ENCODE data around the gene CACNA1B.

CACNA1B gene

GRCh38 chr9:137905740-137906139, 28.2 kb downstream of the CACNA1B start:
- FAIRE-seq (no peak), DNase-seq (ENCODE audit: insufficient read length, low spot score) (no peak)
- TF ChIP-seq SPI1 (IDR thresholded peaks at IDR 0.05; ENCODE audit: low read depth, low read length) (no peak), POU2F2 (IDR thresholded peaks at IDR 0.05; ENCODE audit: low read depth, low read length) (no peak), POLR2AphosphoS5 (IDR thresholded peaks at IDR 0.05; ENCODE audit: low read depth, low read length) (no peak), POLR2A (IDR thresholded peaks at IDR 0.05; ENCODE audit: low read depth, low read length) (no peak), TAF1 (IDR thresholded peaks at IDR 0.05; ENCODE audit: low read depth, low read length) (no peak), PAX5 (IDR thresholded peaks at IDR 0.05; ENCODE audit: insufficient read depth, low read length, severe bottlenecking) (no peak)

- FAIRE-seq (no peak), DNase-seq (ENCODE audit: insufficient read length, low spot score) (no peak)
- TF ChIP-seq PAX5 (IDR thresholded peaks at IDR 0.05; ENCODE audit: insufficient read depth, low read length, severe bottlenecking) (no peak), POU2F2 (IDR thresholded peaks at IDR 0.05; ENCODE audit: low read depth, low read length) (no peak), TAF1 (IDR thresholded peaks at IDR 0.05; ENCODE audit: low read depth, low read length) (no peak), POLR2AphosphoS5 (IDR thresholded peaks at IDR 0.05; ENCODE audit: low read depth, low read length) (no peak), POLR2A (IDR thresholded peaks at IDR 0.05; ENCODE audit: low read depth, low read length) (no peak), SPI1 (IDR thresholded peaks at IDR 0.05; ENCODE audit: low read depth, low read length) (no peak)
Observed at GRCh38 chr9:137907776-137908175, 30.2 kb downstream of the CACNA1B start.

GRCh38 chr9:137912671-137913070, 35.1 kb downstream of the CACNA1B start:
- FAIRE-seq = no peak
- no peak for DNase-seq (ENCODE audit: insufficient read length, low spot score)
- no peak for TF ChIP-seq POLR2AphosphoS5 (IDR thresholded peaks at IDR 0.05; ENCODE audit: low read depth, low read length)
- TF ChIP-seq PAX5 (IDR thresholded peaks at IDR 0.05; ENCODE audit: insufficient read depth, low read length, severe bottlenecking) = no peak
- TF ChIP-seq SPI1 (IDR thresholded peaks at IDR 0.05; ENCODE audit: low read depth, low read length) = no peak
- TF ChIP-seq TAF1 (IDR thresholded peaks at IDR 0.05; ENCODE audit: low read depth, low read length) = no peak

- FAIRE-seq (no peak), DNase-seq (ENCODE audit: insufficient read length, low spot score) (no peak)
- no peak for TF ChIP-seq PAX5 (IDR thresholded peaks at IDR 0.05; ENCODE audit: insufficient read depth, low read length, severe bottlenecking)
- no peak for TF ChIP-seq TAF1 (IDR thresholded peaks at IDR 0.05; ENCODE audit: low read depth, low read length)
- TF ChIP-seq SPI1 (IDR thresholded peaks at IDR 0.05; ENCODE audit: low read depth, low read length) = no peak
- TF ChIP-seq POU2F2 (IDR thresholded peaks at IDR 0.05; ENCODE audit: low read depth, low read length) = no peak
- no peak for TF ChIP-seq POLR2A (IDR thresholded peaks at IDR 0.05; ENCODE audit: low read depth, low read length)
- no peak for TF ChIP-seq POLR2AphosphoS5 (IDR thresholded peaks at IDR 0.05; ENCODE audit: low read depth, low read length)
Observed at GRCh38 chr9:137913132-137913531, 35.5 kb downstream of the CACNA1B start.

- DNase-seq (ENCODE audit: insufficient read length, low spot score) (no peak), FAIRE-seq (no peak)
- no peak for TF ChIP-seq PAX5 (IDR thresholded peaks at IDR 0.05; ENCODE audit: insufficient read depth, low read length, severe bottlenecking)
- TF ChIP-seq SPI1 (IDR thresholded peaks at IDR 0.05; ENCODE audit: low read depth, low read length) = no peak
- TF ChIP-seq POLR2A (IDR thresholded peaks at IDR 0.05; ENCODE audit: low read depth, low read length) = no peak
- no peak for TF ChIP-seq POU2F2 (IDR thresholded peaks at IDR 0.05; ENCODE audit: low read depth, low read length)
- no peak for TF ChIP-seq TAF1 (IDR thresholded peaks at IDR 0.05; ENCODE audit: low read depth, low read length)
- TF ChIP-seq POLR2AphosphoS5 (IDR thresholded peaks at IDR 0.05; ENCODE audit: low read depth, low read length) = no peak
Observed at GRCh38 chr9:137913771-137914767, 36.5 kb downstream of the CACNA1B start.

GRCh38 chr9:137916540-137916939, 39.0 kb downstream of the CACNA1B start:
- TF ChIP-seq POLR2A (IDR thresholded peaks at IDR 0.05; ENCODE audit: low read depth, low read length) (no peak), POLR2AphosphoS5 (IDR thresholded peaks at IDR 0.05; ENCODE audit: low read depth, low read length) (no peak)
- no peak for FAIRE-seq
- DNase-seq (ENCODE audit: insufficient read length, low spot score) = no peak

GRCh38 chr9:137917116-137917515, 39.5 kb downstream of the CACNA1B start:
- FAIRE-seq (no peak), DNase-seq (ENCODE audit: insufficient read length, low spot score) (no peak)
- no peak for TF ChIP-seq PAX5 (IDR thresholded peaks at IDR 0.05; ENCODE audit: insufficient read depth, low read length, severe bottlenecking)
- no peak for TF ChIP-seq TAF1 (IDR thresholded peaks at IDR 0.05; ENCODE audit: low read depth, low read length)
- no peak for TF ChIP-seq POU2F2 (IDR thresholded peaks at IDR 0.05; ENCODE audit: low read depth, low read length)
- TF ChIP-seq SPI1 (IDR thresholded peaks at IDR 0.05; ENCODE audit: low read depth, low read length) = no peak
- no peak for TF ChIP-seq POLR2AphosphoS5 (IDR thresholded peaks at IDR 0.05; ENCODE audit: low read depth, low read length)
- no peak for TF ChIP-seq POLR2A (IDR thresholded peaks at IDR 0.05; ENCODE audit: low read depth, low read length)

GRCh38 chr9:137917795-137918194, 40.2 kb downstream of the CACNA1B start:
- TF ChIP-seq POLR2AphosphoS5 (IDR thresholded peaks at IDR 0.05; ENCODE audit: low read depth, low read length) (no peak), POU2F2 (IDR thresholded peaks at IDR 0.05; ENCODE audit: low read depth, low read length) (no peak), TAF1 (IDR thresholded peaks at IDR 0.05; ENCODE audit: low read depth, low read length) (no peak), POLR2A (IDR thresholded peaks at IDR 0.05; ENCODE audit: low read depth, low read length) (no peak), SPI1 (IDR thresholded peaks at IDR 0.05; ENCODE audit: low read depth, low read length) (no peak), PAX5 (IDR thresholded peaks at IDR 0.05; ENCODE audit: insufficient read depth, low read length, severe bottlenecking) (no peak)
- no peak for DNase-seq (ENCODE audit: insufficient read length, low spot score)
- FAIRE-seq = no peak

- no peak for TF ChIP-seq POLR2A (IDR thresholded peaks at IDR 0.05; ENCODE audit: low read depth, low read length)
- no peak for TF ChIP-seq SPI1 (IDR thresholded peaks at IDR 0.05; ENCODE audit: low read depth, low read length)
- TF ChIP-seq PAX5 (IDR thresholded peaks at IDR 0.05; ENCODE audit: insufficient read depth, low read length, severe bottlenecking) = no peak
- TF ChIP-seq TAF1 (IDR thresholded peaks at IDR 0.05; ENCODE audit: low read depth, low read length) = no peak
- no peak for TF ChIP-seq POU2F2 (IDR thresholded peaks at IDR 0.05; ENCODE audit: low read depth, low read length)
- TF ChIP-seq POLR2AphosphoS5 (IDR thresholded peaks at IDR 0.05; ENCODE audit: low read depth, low read length) = no peak
- no peak for DNase-seq (ENCODE audit: insufficient read length, low spot score)
Observed at GRCh38 chr9:137918331-137919094, 40.9 kb downstream of the CACNA1B start.

More at GRCh38 chr9:137918331-137919094, 40.9 kb downstream of the CACNA1B start:
- no peak for FAIRE-seq

All from GM12891 (cell line).